HG03378 (cell line): ENCODE measurements around the gene CRYBA1.

Experiments used
- ATAC-seq: cut with Tn5 transposase; IDR thresholded peaks from one replicate; pipeline ENCODE4 v1.9.1; 2021; ENCODE audit warnings: mild to moderate bottlenecking, moderate library complexity; ENCODE audit not compliant: unreplicated experiment

CRYBA1 gene

DNA sequence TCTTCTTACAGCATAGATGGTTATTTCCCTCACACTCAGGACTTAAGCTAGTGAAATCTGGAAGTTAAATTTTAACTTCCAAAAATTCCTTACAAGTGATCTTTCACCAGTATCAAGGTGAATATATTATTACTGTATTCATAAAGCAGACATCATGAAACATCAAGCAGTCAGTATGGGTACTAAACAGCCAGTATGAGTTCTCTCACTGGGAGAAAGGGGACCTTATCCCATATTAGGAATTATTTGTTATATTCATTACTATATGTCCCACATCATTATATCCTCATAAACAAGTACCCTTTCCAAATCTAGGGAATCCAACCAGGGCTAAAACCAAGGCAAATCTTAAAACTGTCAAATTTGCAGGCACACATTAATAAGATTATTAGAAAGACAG, 32.0 kb downstream of the CRYBA1 start:
- ATAC-seq = no peak

DNA sequence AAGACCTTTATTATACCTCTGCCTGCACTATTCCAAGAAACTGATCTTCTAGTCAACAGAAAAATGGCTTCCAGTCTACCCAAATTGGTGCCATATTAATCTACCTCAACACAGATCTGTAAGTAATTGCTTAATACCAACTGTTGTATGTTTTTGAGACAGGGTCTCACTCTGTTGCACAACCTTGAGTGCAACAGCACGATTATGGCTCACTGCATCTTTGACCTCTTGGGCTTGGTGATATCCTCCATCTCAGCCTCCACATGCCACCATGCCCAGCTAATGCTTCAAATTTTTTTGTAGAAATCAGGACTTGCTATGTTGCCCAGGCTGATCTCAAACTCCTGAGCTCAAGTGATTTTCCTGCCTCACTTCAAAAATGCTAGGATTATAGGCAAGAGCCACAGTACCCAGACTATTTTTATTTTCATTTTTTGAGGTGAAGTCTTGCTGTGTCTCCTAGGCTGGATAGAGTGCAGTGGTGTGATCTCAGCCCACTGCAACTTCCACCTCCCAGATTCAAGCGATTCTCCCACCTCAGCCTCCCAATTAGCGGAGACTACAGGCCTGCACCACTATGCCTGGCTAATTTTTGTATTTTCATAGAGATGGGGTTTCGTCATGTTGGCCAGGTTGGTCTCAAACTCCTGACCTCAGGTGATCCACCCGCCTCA, 32.9 kb downstream of the CRYBA1 start:
- ATAC-seq = no peak

DNA sequence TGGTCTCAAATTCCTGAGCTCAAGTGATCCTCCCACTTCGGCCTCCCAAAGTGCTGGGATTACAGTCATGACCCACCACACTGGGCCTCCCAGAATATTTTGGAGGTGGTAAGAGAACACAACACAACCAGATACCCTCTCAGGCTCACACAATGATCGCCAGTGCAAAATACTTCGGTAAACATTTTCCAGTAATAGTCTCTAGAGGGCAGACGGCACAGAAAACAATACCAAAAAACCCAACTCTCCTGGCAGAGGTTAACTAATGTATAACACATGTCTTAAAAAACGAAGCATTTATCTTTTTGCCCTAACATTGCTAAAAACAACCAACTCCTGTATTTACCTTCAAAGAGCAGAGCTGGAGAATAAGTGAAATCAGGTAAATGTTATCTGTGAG, 36.8 kb downstream of the CRYBA1 start:
- no peak for ATAC-seq

DNA sequence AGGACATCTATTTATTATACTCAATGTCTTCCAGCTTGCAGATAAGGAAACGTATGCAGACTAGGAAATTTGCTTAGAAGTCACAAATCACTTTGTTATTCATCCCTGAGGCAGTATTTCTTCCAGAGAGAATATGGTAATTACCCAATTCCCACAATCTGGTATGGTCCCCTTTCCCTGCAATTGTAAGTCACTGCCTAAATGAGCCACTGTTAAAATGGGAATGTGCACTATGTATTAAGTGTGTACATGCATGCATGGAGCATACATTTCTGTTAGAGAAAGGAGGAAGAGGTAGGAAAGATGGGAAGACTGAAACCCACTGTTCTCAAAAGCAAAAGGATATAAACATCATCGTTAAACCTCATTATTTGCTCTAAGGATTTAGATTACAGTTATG, 37.3 kb downstream of the CRYBA1 start:
- ATAC-seq = no peak

DNA sequence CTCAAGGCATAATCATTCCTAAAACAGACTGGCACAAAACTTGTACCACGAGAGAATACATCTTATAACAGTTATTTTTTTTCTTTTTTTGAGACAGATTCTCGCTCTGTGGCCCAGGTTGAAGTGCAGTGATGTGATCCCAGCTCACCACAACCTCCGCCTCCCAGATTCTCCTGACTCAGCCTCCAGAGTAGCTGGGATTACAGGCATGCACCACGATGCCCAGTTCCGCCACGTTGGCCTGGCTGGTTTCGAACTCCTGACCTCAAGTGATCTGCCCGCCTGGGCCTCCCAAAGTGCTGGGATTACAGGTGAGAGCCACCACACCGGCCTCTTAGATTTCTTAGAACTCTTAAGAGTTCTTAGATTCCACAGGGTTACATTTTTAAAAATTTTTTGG, 43.2 kb downstream of the CRYBA1 start:
- no peak for ATAC-seq

DNA sequence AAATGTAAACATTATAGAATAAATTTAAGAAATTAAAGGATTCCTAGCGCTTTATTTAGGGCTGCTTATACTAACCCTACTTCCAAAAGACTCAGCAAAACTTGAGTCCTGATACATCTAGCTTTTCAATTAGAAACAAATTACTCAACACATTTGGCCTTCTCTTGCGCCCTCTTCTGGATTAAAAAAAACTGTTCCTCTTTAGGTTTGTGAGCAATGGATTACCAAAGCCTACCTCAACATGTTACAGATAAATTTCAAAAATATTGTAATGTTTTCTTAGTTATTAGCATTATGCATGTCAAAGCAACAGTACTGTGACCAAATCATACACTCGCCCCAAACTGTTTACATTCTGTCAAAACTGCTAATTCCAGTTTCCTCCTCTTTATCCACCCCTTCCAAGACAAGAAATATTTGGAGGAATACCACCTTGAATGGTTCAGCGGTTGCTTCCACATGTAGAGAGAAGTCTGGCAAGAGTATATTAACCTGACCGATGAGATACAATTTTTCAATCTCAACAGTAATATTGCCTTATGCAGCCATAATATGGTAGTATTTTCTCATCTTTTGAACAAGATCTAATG, 44.6 kb downstream of the CRYBA1 start:
- ATAC-seq = no peak

DNA sequence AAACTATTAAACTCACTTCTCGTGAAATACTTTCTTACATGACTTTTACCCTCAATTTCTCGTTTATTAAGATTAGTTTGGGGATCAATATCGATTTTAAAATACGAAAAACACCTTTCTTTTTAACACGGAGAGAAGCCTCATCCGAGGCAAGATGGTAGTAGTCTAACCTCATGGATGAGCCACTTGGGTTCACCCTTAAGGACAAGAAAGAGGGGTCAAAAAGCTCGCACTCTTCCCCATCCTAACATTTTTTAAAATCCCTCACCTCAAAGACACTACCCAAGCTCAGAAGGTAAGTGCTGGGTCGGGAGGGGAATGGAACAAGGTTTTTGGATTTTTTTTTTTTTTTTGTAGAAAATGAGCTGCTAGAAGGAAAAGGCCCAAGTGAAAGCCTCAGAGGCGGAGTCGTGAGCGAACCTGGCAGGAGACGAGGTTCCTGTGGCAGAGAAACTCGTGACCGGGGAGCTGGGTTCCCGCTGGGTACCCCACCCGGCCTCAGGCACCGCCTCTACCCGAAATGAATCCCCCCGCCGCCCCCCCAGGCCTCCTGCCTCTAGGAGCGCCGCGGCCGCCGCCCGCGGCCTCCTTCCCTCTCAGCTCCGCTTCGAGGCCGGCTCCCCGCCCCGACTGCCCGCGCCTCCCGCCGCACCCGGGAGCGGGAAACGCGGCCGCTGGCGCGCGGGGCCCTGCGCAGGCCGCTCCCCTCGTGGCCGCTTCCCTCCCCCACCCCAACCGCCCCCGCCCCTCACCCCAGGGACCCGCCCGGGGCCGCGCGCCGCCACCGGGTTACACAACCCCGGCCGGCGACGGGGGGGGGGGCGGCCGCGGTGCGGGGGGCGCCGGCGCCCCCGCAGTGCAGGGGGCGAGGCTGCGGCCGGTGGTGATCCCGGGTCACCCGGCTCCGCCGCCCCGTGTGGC, 45.7 kb downstream of the CRYBA1 start:
- ATAC-seq = no peak

DNA sequence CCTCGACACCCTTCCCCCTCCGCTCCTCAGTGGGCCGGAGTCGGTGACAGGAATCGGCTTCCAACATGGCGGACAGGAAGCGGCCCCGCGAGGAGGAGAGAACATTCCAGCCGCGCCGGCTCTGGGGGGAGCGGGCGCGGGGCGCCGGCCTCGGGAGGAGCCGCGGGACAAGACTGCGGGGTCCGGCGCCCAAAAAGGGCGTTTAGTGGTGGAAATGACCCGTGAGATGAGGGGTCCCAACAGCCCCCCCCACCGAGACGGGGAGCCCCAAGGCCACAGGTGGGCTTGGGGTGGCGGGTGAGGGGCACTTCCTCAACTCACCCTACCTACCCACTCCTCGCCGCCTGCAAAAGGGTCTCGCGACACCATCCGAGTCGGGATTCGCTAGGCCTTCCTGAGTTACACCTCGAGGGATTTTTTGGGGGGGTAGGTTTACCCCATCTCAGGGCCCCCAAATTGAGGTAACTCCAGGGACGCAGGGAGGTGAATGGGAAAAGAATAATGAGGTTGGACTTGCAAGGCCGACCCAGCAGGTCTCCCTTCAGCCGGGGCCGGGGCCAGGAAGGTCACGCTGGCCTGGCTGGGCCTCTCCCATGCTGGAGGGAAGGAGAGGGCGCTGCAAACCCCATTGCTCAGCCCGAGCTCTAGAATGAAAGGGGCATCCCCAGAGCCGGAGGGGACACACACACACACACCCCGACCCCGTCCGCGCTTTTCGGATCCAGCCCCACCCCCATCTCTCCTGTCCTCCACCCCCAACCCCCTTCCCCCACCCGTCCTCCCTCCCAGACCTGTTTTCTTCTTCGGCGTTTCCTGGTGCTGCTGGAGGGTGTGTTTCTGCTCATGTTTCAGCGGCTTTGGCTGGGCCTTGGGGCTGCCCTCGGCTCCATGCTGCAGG, 46.6 kb downstream of the CRYBA1 start:
- no peak for ATAC-seq

DNA sequence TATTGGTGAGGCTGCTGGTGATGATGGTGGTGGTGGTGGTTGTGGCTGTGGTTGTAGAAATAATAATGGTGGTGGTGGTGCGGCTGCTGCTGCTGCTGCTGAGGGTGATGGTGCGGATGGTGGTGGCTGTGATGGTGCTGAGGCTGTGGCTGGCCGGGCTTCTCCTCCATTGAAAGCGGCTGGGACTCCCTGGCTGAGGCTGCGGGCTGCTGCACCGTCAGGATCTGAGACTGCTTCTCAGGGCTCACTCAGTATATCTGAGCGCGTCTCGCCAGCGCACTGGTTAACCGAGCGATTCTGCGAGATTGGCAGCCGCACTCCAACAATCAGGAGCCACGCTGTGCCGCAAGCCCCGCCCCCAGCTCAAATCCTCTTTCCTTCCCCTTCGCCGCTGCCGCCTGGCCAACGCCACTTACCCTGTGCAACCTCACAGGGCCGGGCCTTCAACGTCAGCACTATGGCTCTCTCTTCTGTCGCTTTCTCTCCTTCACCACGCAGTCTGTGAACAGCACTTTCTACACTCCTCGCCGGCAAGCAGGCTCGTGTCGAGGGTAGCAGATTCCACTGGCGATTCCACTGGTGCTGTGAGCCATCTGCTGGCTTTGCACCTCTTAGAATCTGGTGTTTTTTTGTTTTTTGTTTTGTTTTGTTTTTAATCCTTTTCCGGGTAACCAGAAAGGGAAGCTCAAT, 47.4 kb downstream of the CRYBA1 start, which contains the start of gene NUFIP2:
NUFIP2 (minus strand) TSS at position 259 of the 690 bp plus-strand sequence; CDS start at position 170, 89 bp downstream.
- peak; percentile 88 for ATAC-seq

DNA sequence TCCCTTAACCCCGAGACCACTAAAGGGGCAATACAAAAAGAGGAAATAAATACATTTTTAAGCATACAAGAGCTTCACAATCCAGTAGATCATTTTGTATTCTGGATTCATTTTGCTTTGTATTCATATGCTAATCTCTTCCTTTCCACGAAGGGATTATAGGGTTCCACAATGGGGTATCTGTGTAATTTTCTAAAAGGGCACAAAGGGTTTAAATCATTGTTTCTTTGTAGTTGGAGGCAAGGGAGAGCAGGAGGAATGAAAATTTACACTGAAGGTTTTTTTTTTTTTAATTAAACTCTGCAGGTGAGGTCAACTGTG, 47.9 kb downstream of the CRYBA1 start:
- no peak for ATAC-seq

DNA sequence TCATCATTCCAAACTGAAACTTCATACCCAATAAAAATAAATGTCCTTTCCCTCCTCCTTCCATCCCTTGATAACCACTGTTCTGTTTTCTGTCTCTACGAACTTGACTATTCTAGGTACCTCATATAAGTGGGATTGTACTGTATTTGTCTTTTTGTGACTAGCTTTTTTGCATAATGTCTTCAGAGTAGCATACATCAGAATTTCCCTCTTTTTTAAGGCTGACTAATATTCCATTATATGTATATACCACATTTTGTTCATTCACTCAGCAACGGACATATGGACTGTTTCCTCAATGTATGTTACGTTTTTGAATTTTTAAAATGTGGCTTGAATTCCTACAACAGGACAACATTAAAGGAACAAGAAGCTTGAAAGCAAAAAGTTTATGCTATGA, 48.8 kb downstream of the CRYBA1 start:
- ATAC-seq = no peak

DNA sequence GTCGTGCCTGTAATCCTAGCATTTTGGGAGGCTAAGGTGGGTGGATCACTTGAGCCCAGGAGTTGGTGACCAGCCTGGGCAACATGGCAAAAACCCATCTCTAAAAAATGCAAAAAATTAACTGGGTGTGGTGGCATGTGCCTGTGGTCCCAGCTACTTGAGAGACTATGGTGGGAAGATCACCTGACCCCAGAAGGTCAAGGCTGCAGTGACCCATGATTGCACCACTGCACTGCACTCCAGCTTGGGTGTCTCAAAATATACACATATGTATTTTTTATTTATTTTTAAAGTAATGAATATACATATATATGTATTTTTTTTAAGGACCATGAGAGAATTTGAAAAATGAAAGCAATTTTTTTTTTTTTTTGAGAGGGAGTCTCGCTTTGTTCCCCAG, 52.4 kb downstream of the CRYBA1 start:
- ATAC-seq = no peak

DNA sequence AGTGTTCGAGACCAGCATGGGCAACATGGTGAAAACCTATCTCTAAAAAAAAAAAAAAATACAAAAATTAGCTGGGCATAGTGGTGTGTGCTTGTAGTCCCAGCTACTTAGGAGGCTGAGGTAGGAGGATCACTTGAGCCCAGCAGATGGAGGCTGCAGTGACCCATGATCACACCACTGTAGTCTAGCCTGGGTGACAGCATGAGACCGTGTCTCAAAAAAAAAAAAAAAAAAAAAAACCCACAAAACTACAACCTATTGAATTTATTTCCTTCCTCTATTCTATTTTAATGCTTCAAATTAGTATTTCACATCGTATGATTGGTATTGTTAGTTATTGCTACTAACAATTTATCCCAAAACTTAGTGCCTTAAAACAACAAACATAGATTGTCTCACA, 56.7 kb downstream of the CRYBA1 start:
- ATAC-seq = no peak
